Measurements from ENCODE around the gene ZNF800. TPM values are rescaled to one million over a fixed set of nuclear protein-coding genes. Genes with fewer than 3 reads are reported as not detected.

The ZNF800 gene
- total and polyA plus RNA-seq, 2 of the 8 experiments (the other 6 are each of a cell fraction or from before 2014, with no cell fraction given) = 1.0 to 6.5 TPM

DNA sequence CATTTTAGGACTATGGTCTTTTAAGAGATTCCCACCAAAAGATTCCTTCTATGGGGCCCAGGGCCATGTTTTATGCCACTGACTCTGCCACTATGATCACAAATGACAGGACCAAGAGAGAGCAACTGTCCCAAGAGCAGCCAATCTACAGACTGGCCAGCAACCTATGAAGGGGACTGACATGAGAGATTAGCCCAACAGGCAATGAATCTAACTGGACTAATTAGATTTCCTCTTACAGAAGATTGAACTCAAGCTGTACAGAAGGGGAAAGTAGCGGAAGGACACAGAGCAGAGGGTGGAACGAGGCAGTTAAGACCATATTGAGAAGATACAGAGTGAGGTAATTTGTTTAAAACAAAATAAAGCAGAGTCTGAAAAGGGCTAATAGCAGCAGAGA, 25.8 kb downstream of the ZNF800 start:
- Histone ChIP-seq H3K9me3 (ENCODE audit: insufficient read depth in 2 of 2, low read depth in 1 of 2, low read length in 1 of 2) (no peaks in the 10 kb centered on the region), H3K9ac (replicated peaks in 1 of 4; ENCODE audit: extremely low read depth in 1 of 4, low read depth in 3 of 4, low read length in 3 of 4) (no peak overlapping the region), H3K23me2 (ENCODE audit: low read depth, low read length) (no peaks in the 10 kb centered on the region), H3K4me1 (replicated peaks in 1 of 4; ENCODE audit: control insufficient read depth in 3 of 4, insufficient read depth in 4 of 4, low read length in 3 of 4) (no peaks in the 10 kb centered on the region), H3K4me3 (ENCODE audit: extremely low read depth in 1 of 4, insufficient read depth in 2 of 4, low read depth in 3 of 4, low read length in 4 of 4) (no peak overlapping the region), H3K18ac (ENCODE audit: extremely low read depth, low read length) (no peak overlapping the region), H2BK15ac (ENCODE audit: low read length) (no peak overlapping the region), H4K5ac (ENCODE audit: insufficient read length, low read depth, low read length) (no peak overlapping the region), H3K79me2 (ENCODE audit: control insufficient read depth in 1 of 2, insufficient read depth in 2 of 2, low read length in 2 of 2) (no peaks in the 10 kb centered on the region), H2BK12ac (ENCODE audit: low read depth, low read length) (no peak overlapping the region), H3K14ac (ENCODE audit: insufficient read length) (no peak overlapping the region), H4K20me1 (replicated peaks in 1 of 2; ENCODE audit: control insufficient read depth in 1 of 2, insufficient read depth in 2 of 2, low read length in 2 of 2) (no peaks in the 10 kb centered on the region), H3K4me2 (ENCODE audit: insufficient read depth in 1 of 2, low read depth in 2 of 2, low read length in 2 of 2) (no peak overlapping the region), H3K79me1 (ENCODE audit: low read depth, low read length) (no peaks in the 10 kb centered on the region), H4K8ac (ENCODE audit: extremely low read depth, insufficient read depth, low read length) (no peak overlapping the region), H2AFZ (ENCODE audit: low read length) (no peak overlapping the region), H3K27me3 (replicated peaks in 1 of 4; ENCODE audit: control insufficient read depth in 3 of 4, extremely low read depth in 1 of 4, insufficient read depth in 3 of 4, low read length in 3 of 4) (no peaks in the 10 kb centered on the region), H3K56ac (replicated peaks; ENCODE audit: insufficient read length, low read depth, low read length) (no peak overlapping the region), H3K27ac (ENCODE audit: low read depth, low read length) (no peak overlapping the region), H3K23ac (ENCODE audit: insufficient read length) (no peak overlapping the region), H2BK120ac (replicated peaks; ENCODE audit: low read depth, low read length) (no peak overlapping the region), H3K36me3 (ENCODE audit: control insufficient read depth in 2 of 4, insufficient read depth in 4 of 4, low read length in 3 of 4) (no peaks in the 10 kb centered on the region), H2BK5ac (ENCODE audit: low read depth, low read length) (no peak overlapping the region), H2BK20ac (ENCODE audit: low read length) (no peak overlapping the region), H2AK5ac (ENCODE audit: low read depth, low read length) (no peak overlapping the region), H3K4ac (replicated peaks; ENCODE audit: insufficient read length, low read depth, low read length) (no peak overlapping the region), H4K91ac (replicated peaks; ENCODE audit: insufficient read length, low read length) (no peak overlapping the region)
- ChIA-PET CTCF (ENCODE audit: partially characterized antibody) (interaction anchor here (2.1 kb wide), 1 partner anchor 12 kb away, joined by 7 read pairs; no protein-coding TSS in a partner anchor), POLR2A (ENCODE audit: partially characterized antibody) (no interaction called here)
- 89% methylated on average over 2 of the region's 2 CpGs; no CpG with 5 or more reads in 1 of the 2 experiments for WGBS, 2 experiments (ENCODE audit: extremely low coverage in 1 of 2, insufficient coverage in 1 of 2, insufficient read length in 1 of 2, insufficient replicate concordance in 2 of 2, low coverage in 1 of 2, low lambda C conversion rate in 2 of 2, missing lambda C conversion rate in 1 of 2)
- DNase-seq (ENCODE audit: low read depth in 1 of 2, low spot score in 2 of 2) (no peak), FAIRE-seq (no peak)
- no peak for TF ChIP-seq CHD2 (IDR thresholded peaks at IDR 0.05; ENCODE audit: low read length)
- TF ChIP-seq SP1 (IDR thresholded peaks at IDR 0.05; ENCODE audit: low read depth, low read length) = no peak
- no peak for TF ChIP-seq PHF8 (conservative IDR thresholded peaks at IDR 0.05; ENCODE audit: low read depth, low read length)
- TF ChIP-seq, protein P1, sequence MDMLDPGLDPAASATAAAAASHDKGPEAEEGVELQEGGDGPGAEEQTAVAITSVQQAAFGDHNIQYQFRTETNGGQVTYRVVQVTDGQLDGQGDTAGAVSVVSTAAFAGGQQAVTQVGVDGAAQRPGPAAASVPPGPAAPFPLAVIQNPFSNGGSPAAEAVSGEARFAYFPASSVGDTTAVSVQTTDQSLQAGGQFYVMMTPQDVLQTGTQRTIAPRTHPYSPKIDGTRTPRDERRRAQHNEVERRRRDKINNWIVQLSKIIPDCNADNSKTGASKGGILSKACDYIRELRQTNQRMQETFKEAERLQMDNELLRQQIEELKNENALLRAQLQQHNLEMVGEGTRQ (IDR thresholded peaks at IDR 0.05; ENCODE audit: low read length) = no peak
- TF ChIP-seq KDM4A (IDR thresholded peaks at IDR 0.05; ENCODE audit: low read depth, low read length, severe bottlenecking) = no peak
